ENCODE results near the gene GUCD1.

The GUCD1 gene

GRCh38 chr22:24523873-24524272 lies 31.1 kb downstream of the GUCD1 start:
- DNase-seq, result no peak

DNA sequence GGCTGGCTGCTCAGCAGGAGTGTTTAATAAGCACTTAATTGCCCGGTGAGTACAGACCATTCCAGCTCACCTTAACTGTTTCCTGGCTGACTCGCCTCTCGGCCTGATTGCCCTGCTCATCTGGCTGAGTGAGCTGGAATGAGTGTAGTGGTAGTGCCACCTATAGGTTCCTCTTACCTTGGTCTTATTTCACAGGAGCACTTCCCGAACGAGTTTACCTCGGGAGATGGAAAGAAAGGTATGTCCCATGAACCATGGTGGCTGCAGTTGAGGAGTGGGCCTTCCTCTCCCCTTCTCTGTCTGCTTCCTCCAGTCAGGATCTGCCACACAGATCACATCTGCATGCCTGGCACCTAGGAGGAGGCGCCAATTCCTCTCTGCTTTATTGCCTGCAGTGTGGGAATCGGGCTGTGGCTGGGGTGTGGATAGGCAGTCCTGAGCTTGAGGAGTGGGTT lies 33.1 kb downstream of the GUCD1 start:
- DNase-seq, result no peak

GRCh38 chr22:24519496-24519895 lies 35.4 kb downstream of the GUCD1 start:
- no peak for DNase-seq

GRCh38 chr22:24518771-24519485 lies 36.0 kb downstream of the GUCD1 start:
- DNase-seq, result no peak

DNA sequence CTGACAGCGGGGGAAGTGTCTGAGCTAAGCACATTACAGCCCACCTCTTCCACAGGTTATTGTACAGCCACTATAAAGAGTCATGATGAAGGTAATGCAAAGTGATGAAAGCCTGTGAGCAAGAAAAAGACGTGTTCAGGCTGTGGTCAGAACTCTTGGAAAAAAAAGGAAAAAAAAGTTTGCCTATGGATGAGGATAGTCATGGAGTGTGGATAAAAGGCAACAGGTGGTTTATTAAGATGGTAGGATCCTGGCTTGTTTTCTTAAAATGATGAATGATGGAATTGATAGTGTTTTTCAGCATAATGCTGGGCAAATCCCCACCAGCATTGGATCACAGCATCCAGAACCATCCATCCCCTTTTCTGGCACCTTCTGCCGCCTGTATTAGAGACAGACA lies 36.7 kb downstream of the GUCD1 start:
- DNase-seq, result no peak

- no peak for DNase-seq
Observed at GRCh38 chr22:24517446-24517845, 37.5 kb downstream of the GUCD1 start.

DNA sequence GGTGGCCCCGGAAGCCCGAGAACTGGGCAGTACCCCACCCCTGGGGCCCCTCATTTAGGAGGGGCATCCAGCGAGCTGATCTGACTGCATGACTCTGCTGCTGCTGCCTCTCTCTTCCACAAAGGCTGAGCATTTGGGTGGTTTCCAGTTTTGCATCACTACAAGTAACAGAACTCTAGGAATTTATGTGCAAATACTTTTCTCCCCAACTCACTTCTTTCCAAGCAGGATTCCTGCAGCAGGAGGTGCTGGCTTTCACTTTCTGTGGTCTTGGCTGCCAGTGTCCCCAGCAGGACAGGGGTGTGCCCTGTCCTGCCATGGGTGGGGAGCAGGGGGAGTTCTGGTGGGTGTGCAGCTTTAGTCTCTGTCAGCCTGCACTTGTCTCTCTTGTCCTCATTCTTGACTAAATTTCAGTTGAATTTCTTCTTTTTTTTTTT lies 38.6 kb downstream of the GUCD1 start:
- DNase-seq, result no peak

GRCh38 chr22:24515027-24515338 lies 40.0 kb downstream of the GUCD1 start:
- DNase-seq, result no peak

GRCh38 chr22:24514241-24515026 lies 40.5 kb downstream of the GUCD1 start:
- no peak for DNase-seq

GRCh38 chr22:24513378-24514240 lies 41.3 kb downstream of the GUCD1 start:
- DNase-seq, result no peak

- no peak for DNase-seq
Observed at GRCh38 chr22:24512043-24512442, 42.9 kb downstream of the GUCD1 start.

GRCh38 chr22:24510637-24511625 lies 44.0 kb downstream of the GUCD1 start:
- no peak for DNase-seq

DNA sequence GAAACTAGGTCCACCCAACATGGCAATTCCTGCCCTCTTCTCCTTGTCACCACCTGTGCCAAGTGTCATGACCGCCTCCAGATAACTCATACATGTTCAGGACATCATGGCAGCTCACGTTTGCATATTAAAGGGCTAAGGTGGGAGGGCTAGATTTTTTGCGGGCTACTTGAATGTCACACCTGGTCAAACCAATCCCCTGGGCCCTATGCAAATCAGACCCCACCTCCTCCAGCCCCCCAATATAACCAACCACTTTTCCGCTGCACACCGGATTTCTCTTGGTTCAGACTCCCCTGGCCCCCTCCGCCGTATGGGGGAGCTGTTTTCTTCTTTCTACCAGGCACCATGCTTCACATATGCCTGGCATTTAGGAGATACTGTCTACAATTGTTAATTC lies 47.2 kb downstream of the GUCD1 start:
- no peak for DNase-seq

- no peak for DNase-seq
Observed at GRCh38 chr22:24506802-24507438, 48.0 kb downstream of the GUCD1 start.

DNA sequence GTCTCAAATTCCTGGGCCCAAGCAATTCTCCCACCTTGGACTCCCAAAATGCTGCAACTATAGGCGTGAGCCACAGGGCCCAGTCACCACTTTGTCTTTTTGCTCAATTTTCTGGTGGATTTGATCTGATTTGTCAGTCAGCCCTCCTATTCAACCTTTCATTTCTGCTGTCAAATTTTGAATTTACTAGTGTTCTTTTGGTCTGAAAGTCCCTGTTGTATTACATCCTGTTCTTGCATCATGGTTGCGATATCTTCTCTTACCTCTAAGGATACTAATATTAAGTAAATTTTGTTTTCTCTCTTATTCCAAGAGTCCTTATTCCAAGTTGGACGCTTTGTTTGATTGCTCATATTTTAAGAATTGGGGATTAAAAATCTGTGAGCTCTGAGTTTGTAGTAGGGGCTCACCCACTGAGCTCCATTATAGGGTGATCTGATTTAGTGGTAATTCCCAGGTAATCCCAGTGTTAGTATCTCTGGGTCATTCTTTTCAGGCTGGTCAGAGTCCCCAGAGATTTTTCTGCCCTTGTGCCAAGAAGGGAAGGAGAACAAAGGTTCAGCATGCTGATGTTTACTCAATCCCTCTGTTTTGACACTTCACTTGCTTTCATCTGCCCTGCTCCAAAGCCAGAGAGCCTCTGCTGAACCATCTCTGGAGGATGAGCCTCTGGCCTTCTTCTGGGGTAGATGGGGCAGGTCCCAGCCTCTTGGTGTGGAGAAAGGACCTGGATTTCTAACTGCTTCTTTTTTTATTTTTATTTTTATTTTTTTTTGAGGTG lies 49.8 kb downstream of the GUCD1 start:
- no peak for DNase-seq

DNA sequence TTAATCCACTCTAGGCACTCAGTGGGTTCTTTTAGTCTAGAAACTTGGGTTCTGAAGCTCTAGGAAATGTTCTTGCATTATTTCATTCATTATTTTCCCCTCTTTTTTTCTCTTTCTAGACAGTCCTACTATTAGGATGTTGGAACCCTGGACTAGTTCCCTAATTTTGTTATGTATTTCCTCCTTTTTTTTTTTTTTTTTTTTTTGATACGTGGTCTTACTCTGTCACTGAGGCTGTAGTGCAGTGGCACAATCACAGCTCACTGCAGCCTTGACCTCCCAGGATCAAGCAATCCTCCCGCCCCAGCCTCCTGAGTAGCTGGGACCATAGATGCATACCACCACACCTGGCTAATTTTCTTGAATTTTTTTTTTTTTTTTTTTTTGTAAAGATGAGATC lies 50.4 kb downstream of the GUCD1 start:
- DNase-seq, result no peak

DNA sequence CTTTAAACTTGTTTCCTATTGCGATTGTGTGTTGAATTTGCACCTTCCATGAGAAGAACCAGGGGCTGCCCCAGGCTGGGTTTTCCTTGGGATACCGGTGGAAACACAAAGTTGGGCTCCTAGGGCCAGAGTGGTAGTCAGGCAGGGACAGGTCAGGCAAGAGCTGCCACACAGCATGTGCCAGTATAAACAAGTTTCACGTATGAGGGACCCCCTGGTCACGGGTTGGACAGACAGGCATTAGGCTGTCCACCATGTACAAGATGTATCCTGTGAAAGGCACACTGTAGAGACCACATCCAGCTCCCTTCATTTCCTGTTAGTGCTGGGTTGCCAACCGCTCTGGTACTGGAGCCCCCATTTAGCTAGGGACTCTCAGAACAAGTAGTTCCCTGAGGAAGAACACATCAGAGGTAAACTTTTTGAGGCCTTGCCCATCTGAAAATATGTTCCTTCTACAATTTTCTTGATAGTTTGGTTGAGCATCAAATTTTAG lies 51.0 kb downstream of the GUCD1 start:
- no peak for DNase-seq

- no peak for DNase-seq
Observed at GRCh38 chr22:24503137-24503842, 51.6 kb downstream of the GUCD1 start.

- DNase-seq, result no peak
Observed at GRCh38 chr22:24502541-24502940, 52.4 kb downstream of the GUCD1 start.

GRCh38 chr22:24502034-24502433 lies 52.9 kb downstream of the GUCD1 start:
- no peak for DNase-seq
